Loucy (cell line): ENCODE data around the gene C20orf204.

ENCODE experiments used
- H2AFZ ChIP-seq: fragments of 200-600 bp; sonication (generic); 2 replicates; pipeline ENCODE4 v1.6.0; 2016; ENCODE audit warnings: antibody characterized with exemption, mild to moderate bottlenecking, low read length, moderate library complexity
- H3F3A ChIP-seq: fragments of 200-600 bp; 2 replicates; pipeline ENCODE4 v1.6.0; 2016; ENCODE audit warnings: antibody characterized with exemption, low read depth, mild to moderate bottlenecking
- H3K27me3 ChIP-seq: fragments of 200-600 bp; sonication (generic); 2 replicates; pipeline ENCODE4 v1.6.1; 2014; ENCODE audit warnings: low read length, mild to moderate bottlenecking; ENCODE audit not compliant: insufficient read depth, poor library complexity, severe bottlenecking
- H3K36me3 ChIP-seq: fragments of 200-600 bp; sonication (generic); 2 replicates; pipeline ENCODE4 v1.6.1; 2016; ENCODE audit warnings: low read length; ENCODE audit not compliant: insufficient read depth
- H3K4me1 ChIP-seq: fragments of 200-600 bp; sonication (generic); 2 replicates; pipeline ENCODE4 v1.5.1; 2014; ENCODE audit warnings: low read length, mild to moderate bottlenecking; ENCODE audit not compliant: insufficient read depth, poor library complexity, severe bottlenecking
- H3K4me2 ChIP-seq: fragments of 200-600 bp; sonication (generic); 2 replicates; pipeline ENCODE4 v1.6.0; 2014; ENCODE audit warnings: antibody characterized with exemption, low read length, low read depth, mild to moderate bottlenecking; ENCODE audit not compliant: poor library complexity, severe bottlenecking
- H3K4me3 ChIP-seq: fragments of 200-600 bp; sonication (generic); 2 replicates; pipeline ENCODE4 v1.5.1; 2014; ENCODE audit warnings: low read length, mild to moderate bottlenecking, mixed read lengths; ENCODE audit not compliant: poor library complexity, severe bottlenecking
- H3K79me2 ChIP-seq: fragments of 200-600 bp; sonication (generic); 2 replicates; pipeline ENCODE4 v1.6.1; 2014; ENCODE audit warnings: low read length; ENCODE audit not compliant: insufficient read depth
- H3K9ac ChIP-seq: fragments of 200-600 bp; sonication (generic); 2 replicates; pipeline ENCODE4 v1.6.0; 2014; ENCODE audit warnings: mild to moderate bottlenecking, low read depth, low read length, moderate library complexity; ENCODE audit not compliant: poor library complexity, severe bottlenecking
- H3K9me2 ChIP-seq: fragments of 200-600 bp; sonication (generic); replicated peaks from 2 replicates; pipeline ENCODE4 v1.6.1; 2016; ENCODE audit warnings: low read depth, low read length, mixed read lengths
- H3K9me3 ChIP-seq: fragments of 200-600 bp; sonication (generic); 2 replicates; pipeline ENCODE4 v1.6.1; 2014; ENCODE audit warnings: mild to moderate bottlenecking, antibody characterized with exemption, low read length, low read depth; ENCODE audit not compliant: insufficient read depth
- H4K20me1 ChIP-seq: fragments of 200-600 bp; sonication (generic); 2 replicates; pipeline ENCODE4 v1.6.0; 2014; ENCODE audit warnings: antibody characterized with exemption, low read length, mild to moderate bottlenecking; ENCODE audit not compliant: insufficient read depth, poor library complexity, severe bottlenecking
- EZH2phosphoT487 ChIP-seq: fragments of 200-600 bp; IDR thresholded peaks from 2 replicates; pipeline ENCODE4 v1.6.1; 2018; ENCODE audit warnings: antibody characterized with exemption, mild to moderate bottlenecking, moderate library complexity, borderline replicate concordance
- TF ChIP-seq, protein P1 (sequence below): fragments of 200-600 bp; sonication (generic); conservative IDR thresholded peaks from 2 replicates; pipeline ENCODE4 v1.5.1; 2014; ENCODE audit warnings: mild to moderate bottlenecking, antibody characterized with exemption, low read length

The C20orf204 gene

DNA sequence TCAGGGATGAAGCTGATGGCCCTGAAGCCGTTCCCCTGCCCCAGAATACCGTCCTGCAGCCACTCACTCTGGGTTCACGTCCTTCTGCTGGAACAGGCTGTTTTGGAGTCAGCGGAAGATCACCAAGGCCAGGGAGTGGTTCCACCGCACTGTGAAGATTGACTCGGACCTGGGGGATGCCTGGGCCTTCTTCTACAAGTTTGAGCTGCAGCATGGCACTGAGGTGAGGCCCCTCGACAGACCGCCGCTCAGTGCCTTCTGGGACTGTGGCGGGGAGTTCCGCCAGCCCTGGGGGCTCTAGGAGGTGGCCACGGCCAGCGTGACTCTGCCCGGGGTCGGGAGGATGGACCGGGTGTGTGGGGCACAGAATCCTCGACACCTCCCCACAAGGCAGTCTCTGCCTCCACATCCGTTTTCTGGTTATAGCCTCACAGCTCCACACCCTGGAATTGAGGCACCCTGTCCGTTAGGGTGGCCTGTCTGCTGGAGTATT, 4.1 kb upstream of the C20orf204 start:
- Histone ChIP-seq H3K4me3 (no peak overlapping the region), H3K27me3 (no peaks in the 10 kb centered on the region), H4K20me1 (no peaks in the 10 kb centered on the region), H3K4me2 (no peak overlapping the region), H2AFZ (no peak overlapping the region), H3K36me3 (peaks cover 53% of the 10 kb centered on the region; the same call in 1 of the 2 replicates), H3K9me2 (no peaks in the 10 kb centered on the region), H3K4me1 (peaks cover 10% of the 10 kb centered on the region), H3F3A (peaks cover 4% of the 10 kb centered on the region; the same call in 1 of the 2 replicates), H3K9me3 (no peaks in the 10 kb centered on the region), H3K79me2 (no peaks in the 10 kb centered on the region), H3K9ac (no peak overlapping the region)
- TF ChIP-seq, protein P1, sequence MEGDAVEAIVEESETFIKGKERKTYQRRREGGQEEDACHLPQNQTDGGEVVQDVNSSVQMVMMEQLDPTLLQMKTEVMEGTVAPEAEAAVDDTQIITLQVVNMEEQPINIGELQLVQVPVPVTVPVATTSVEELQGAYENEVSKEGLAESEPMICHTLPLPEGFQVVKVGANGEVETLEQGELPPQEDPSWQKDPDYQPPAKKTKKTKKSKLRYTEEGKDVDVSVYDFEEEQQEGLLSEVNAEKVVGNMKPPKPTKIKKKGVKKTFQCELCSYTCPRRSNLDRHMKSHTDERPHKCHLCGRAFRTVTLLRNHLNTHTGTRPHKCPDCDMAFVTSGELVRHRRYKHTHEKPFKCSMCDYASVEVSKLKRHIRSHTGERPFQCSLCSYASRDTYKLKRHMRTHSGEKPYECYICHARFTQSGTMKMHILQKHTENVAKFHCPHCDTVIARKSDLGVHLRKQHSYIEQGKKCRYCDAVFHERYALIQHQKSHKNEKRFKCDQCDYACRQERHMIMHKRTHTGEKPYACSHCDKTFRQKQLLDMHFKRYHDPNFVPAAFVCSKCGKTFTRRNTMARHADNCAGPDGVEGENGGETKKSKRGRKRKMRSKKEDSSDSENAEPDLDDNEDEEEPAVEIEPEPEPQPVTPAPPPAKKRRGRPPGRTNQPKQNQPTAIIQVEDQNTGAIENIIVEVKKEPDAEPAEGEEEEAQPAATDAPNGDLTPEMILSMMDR: no peak
- TF ChIP-seq EZH2phosphoT487: no peak

DNA sequence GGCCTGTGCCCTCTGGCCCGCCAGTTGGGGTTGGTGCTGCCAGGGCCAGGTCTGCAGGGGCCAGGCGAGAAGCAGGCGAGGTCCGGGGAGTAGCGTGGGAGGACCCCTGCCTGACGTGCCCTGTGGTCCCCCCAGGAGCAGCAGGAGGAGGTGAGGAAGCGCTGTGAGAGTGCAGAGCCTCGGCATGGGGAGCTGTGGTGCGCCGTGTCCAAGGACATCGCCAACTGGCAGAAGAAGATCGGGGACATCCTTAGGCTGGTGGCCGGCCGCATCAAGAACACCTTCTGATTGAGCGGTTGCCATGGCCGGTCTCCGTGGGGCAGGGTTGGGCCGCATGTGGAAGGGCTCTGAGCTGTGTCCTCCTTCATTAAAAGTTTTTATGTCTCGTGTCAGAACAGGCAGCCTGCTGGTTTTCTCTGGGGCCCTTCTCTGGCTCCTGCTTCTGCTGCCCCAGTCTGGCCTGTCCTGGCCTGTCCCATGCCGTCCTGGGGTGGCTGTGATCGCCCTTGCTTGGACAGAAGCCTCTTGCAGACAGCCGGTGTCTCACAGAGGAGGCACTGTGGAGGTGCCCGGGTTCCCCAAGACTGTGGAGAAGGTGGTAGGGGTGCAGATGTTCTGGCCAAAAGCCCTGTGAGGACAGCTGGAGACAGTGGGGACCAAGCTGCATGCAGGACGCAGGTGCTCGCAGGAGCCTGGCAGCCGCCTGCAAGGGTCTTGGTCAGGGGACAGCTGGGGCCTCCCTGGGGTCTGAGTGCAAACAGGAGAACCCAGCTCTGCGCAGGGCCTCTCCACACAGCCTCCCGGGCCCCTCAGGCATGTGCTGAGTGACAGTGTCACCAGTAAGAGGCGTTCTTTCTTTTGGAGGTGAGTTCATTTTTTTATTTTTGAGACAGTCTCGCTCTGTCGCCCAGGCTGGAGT, 3.0 kb upstream of the C20orf204 start:
- Histone ChIP-seq H3K9me3 (no peaks in the 10 kb centered on the region), H3F3A (peaks cover 4% of the 10 kb centered on the region; the same call in 1 of the 2 replicates), H3K36me3 (peaks cover 42% of the 10 kb centered on the region; the same call in 1 of the 2 replicates), H3K4me1 (peaks cover 21% of the 10 kb centered on the region), H4K20me1 (no peaks in the 10 kb centered on the region), H3K79me2 (no peaks in the 10 kb centered on the region), H3K4me3 (no peak overlapping the region), H3K9ac (no peak overlapping the region), H3K9me2 (no peaks in the 10 kb centered on the region), H2AFZ (no peak overlapping the region), H3K27me3 (no peaks in the 10 kb centered on the region), H3K4me2 (no peak overlapping the region)
- TF ChIP-seq EZH2phosphoT487: no peak
- TF ChIP-seq, protein P1: no peak

DNA sequence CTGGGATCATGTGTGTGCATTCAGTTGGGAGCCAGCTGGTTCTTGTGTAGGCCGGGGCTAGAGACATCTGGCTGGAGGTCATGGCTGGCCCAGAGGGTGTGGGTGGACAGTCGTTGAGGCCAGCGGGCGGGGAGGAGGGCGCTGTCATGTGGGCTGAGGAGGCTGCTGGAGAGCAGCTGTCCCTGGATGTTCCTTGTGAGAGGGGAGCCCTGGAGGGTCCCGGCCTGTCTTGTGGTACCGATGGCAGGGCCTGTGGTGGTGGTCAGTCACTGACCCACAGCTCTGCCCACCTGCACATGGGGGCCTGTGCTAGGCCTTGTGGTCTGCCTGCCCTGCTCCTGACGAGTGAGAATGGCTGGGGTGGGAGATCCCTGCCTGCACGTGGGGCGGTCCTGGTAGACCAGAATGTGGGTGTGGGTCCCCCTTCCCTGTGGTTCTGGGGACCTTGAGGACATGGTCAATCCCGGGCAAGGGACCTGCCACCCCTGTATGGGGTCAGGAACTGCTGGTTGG, 1.9 kb upstream of the C20orf204 start:
- Histone ChIP-seq H3K9me3 (no peaks in the 10 kb centered on the region), H3K27me3 (no peaks in the 10 kb centered on the region), H3K9ac (no peak overlapping the region), H3K9me2 (no peaks in the 10 kb centered on the region), H3K79me2 (no peaks in the 10 kb centered on the region), H3F3A (peaks cover 4% of the 10 kb centered on the region; the same call in 1 of the 2 replicates), H3K36me3 (peaks cover 35% of the 10 kb centered on the region; the same call in 1 of the 2 replicates), H3K4me1 (peaks cover 30% of the 10 kb centered on the region), H4K20me1 (no peaks in the 10 kb centered on the region), H3K4me3 (no peak overlapping the region), H2AFZ (no peak overlapping the region), H3K4me2 (no peak overlapping the region)
- no peak for TF ChIP-seq EZH2phosphoT487
- TF ChIP-seq, protein P1: no peak
